Immature natural killer cell (primary cell): ENCODE data around the gene ASB5. TPM values are rescaled to one million over a fixed set of nuclear protein-coding genes. Genes with fewer than 3 reads are reported as not detected.

ENCODE experiments used
- DNase-seq, 3 donors: peaks; one replicate each; pipeline ENCODE4 v3.0.0; 2022; ENCODE audit warnings: mixed read lengths in 1 of 3
- H3K27ac Mint-ChIP-seq, 6 donors: one replicate each; pipeline ENCODE4 v1.8.0; 2020; ENCODE audit warnings: mixed read lengths in 6 of 6, mild to moderate bottlenecking in 5 of 6, inconsistent platforms in 4 of 6, moderate library complexity in 3 of 6
- H3K27me3 Mint-ChIP-seq, 3 donors: one replicate each; pipeline ENCODE4 v1.8.0; 2020 to 2021; ENCODE audit warnings: low read depth in 3 of 3, mild to moderate bottlenecking in 3 of 3, mixed read lengths in 3 of 3, moderate library complexity in 3 of 3, inconsistent platforms in 1 of 3
- H3K36me3 Mint-ChIP-seq, 3 donors: one replicate each; pipeline ENCODE4 v1.8.0; 2020; ENCODE audit warnings: mixed read lengths in 3 of 3, inconsistent platforms in 2 of 3, mild to moderate bottlenecking in 2 of 3
- H3K4me1 Mint-ChIP-seq, 2 donors: one replicate each; pipeline ENCODE4 v1.8.0; 2020; ENCODE audit warnings: inconsistent platforms in 2 of 2, mild to moderate bottlenecking in 2 of 2, mixed read lengths in 2 of 2, moderate library complexity in 1 of 2
- H3K4me3 Mint-ChIP-seq, 5 donors: one replicate each; pipeline ENCODE4 v1.8.0; 2020; ENCODE audit warnings: mild to moderate bottlenecking in 5 of 5, mixed read lengths in 5 of 5, inconsistent platforms in 3 of 5, moderate library complexity in 3 of 5
- H3K9me3 Mint-ChIP-seq, 6 donors: one replicate each; pipeline ENCODE4 v1.8.0; 2020; ENCODE audit warnings: mild to moderate bottlenecking in 6 of 6, mixed read lengths in 6 of 6, inconsistent platforms in 4 of 6, moderate library complexity in 3 of 6
- polyA plus RNA-seq, 3 donors: library from polyadenylated mRNA; unstranded; fragments of 300-500 nt; fragmentation: Illumina TruSeq; gene quantifications; one replicate each; pipeline ENCODE4 v1.2.3, GENCODE V29; 2021

ASB5 gene
- polyA plus RNA-seq, 3 donors from 2014 or later = not detected

GRCh38 chr4:176193126-176193525 is 75.9 kb downstream of the ASB5 start:
- no peaks in the 10 kb centered on the region for H3K36me3 Mint-ChIP-seq
- H3K4me3 Mint-ChIP-seq = no peak overlapping the region
- peaks cover 0 to 2% (median 0%) of the 10 kb centered on the region in 6 donors for H3K9me3 Mint-ChIP-seq
- H3K27me3 Mint-ChIP-seq = peaks cover 5 to 18% (median 18%) of the 10 kb centered on the region in 3 donors
- DNase-seq = no peak
- no peak overlapping the region for H3K27ac Mint-ChIP-seq
- peaks cover 10 to 11% of the 10 kb centered on the region in 2 donors for H3K4me1 Mint-ChIP-seq

- peaks cover 7 to 21% (median 15%) of the 10 kb centered on the region in 3 donors for H3K27me3 Mint-ChIP-seq
- H3K4me1 Mint-ChIP-seq = peaks cover 10 to 11% of the 10 kb centered on the region in 2 donors
- no peaks in the 10 kb centered on the region for H3K36me3 Mint-ChIP-seq
- H3K27ac Mint-ChIP-seq = no peak overlapping the region
- no peak for DNase-seq
- no peak overlapping the region for H3K4me3 Mint-ChIP-seq
- H3K9me3 Mint-ChIP-seq = peaks cover 0 to 2% (median 0%) of the 10 kb centered on the region in 6 donors
Measured at GRCh38 chr4:176191974-176192373, 77.0 kb downstream of the ASB5 start.

- H3K4me1 Mint-ChIP-seq = peaks cover 1 to 2% of the 10 kb centered on the region in 2 donors
- peaks cover 0 to 2% (median 0%) of the 10 kb centered on the region in 6 donors for H3K9me3 Mint-ChIP-seq
- no peak overlapping the region for H3K4me3 Mint-ChIP-seq
- DNase-seq = no peak
- H3K36me3 Mint-ChIP-seq = no peaks in the 10 kb centered on the region
- H3K27me3 Mint-ChIP-seq = peaks cover 4 to 18% (median 6%) of the 10 kb centered on the region in 3 donors
- no peak overlapping the region for H3K27ac Mint-ChIP-seq
Measured at GRCh38 chr4:176189891-176190795, 78.9 kb downstream of the ASB5 start.

GRCh38 chr4:176188654-176189053 is 80.4 kb downstream of the ASB5 start:
- Mint-ChIP-seq H3K4me3 (no peak overlapping the region), H3K9me3 (peaks cover 0 to 2% (median 0%) of the 10 kb centered on the region in 6 donors), H3K27me3 (peaks cover 2 to 25% (median 6%) of the 10 kb centered on the region in 3 donors), H3K36me3 (no peaks in the 10 kb centered on the region), H3K4me1 (no peaks in the 10 kb centered on the region), H3K27ac (no peak overlapping the region)
- DNase-seq = no peak

GRCh38 chr4:176187624-176188023 is 81.4 kb downstream of the ASB5 start:
- peaks cover 2 to 29% (median 6%) of the 10 kb centered on the region in 3 donors for H3K27me3 Mint-ChIP-seq
- H3K9me3 Mint-ChIP-seq = peaks cover 0 to 2% (median 0%) of the 10 kb centered on the region in 6 donors
- H3K4me1 Mint-ChIP-seq = no peaks in the 10 kb centered on the region
- DNase-seq = no peak
- no peak overlapping the region for H3K27ac Mint-ChIP-seq
- no peaks in the 10 kb centered on the region for H3K36me3 Mint-ChIP-seq
- no peak overlapping the region for H3K4me3 Mint-ChIP-seq

GRCh38 chr4:176186671-176187395 is 82.2 kb downstream of the ASB5 start:
- no peak overlapping the region for H3K4me3 Mint-ChIP-seq
- no peaks in the 10 kb centered on the region for H3K4me1 Mint-ChIP-seq
- H3K27me3 Mint-ChIP-seq = peaks cover 2 to 29% (median 6%) of the 10 kb centered on the region in 3 donors
- no peak overlapping the region for H3K27ac Mint-ChIP-seq
- no peaks in the 10 kb centered on the region for H3K36me3 Mint-ChIP-seq
- DNase-seq = no peak
- peaks cover 0 to 2% (median 0%) of the 10 kb centered on the region in 6 donors for H3K9me3 Mint-ChIP-seq

- Mint-ChIP-seq H3K9me3 (peaks cover 0 to 2% (median 0%) of the 10 kb centered on the region in 6 donors), H3K36me3 (no peaks in the 10 kb centered on the region), H3K4me3 (no peak overlapping the region), H3K27ac (no peak overlapping the region), H3K27me3 (peaks cover 2 to 29% (median 6%) of the 10 kb centered on the region in 3 donors), H3K4me1 (no peaks in the 10 kb centered on the region)
- DNase-seq = no peak
Measured at GRCh38 chr4:176186067-176186466, 83.0 kb downstream of the ASB5 start.

GRCh38 chr4:176185051-176185450 is 84.0 kb downstream of the ASB5 start:
- no peak for DNase-seq
- Mint-ChIP-seq H3K9me3 (peaks cover 0 to 2% (median 0%) of the 10 kb centered on the region in 6 donors), H3K27ac (no peak overlapping the region), H3K27me3 (peaks cover 2 to 26% (median 6%) of the 10 kb centered on the region in 3 donors), H3K4me1 (no peaks in the 10 kb centered on the region), H3K4me3 (no peak overlapping the region), H3K36me3 (no peaks in the 10 kb centered on the region)

Other genes starting within 250 kb of the ASB5 start
- not detected for gene WDR17, start 203.4 kb downstream of the ASB5 start, polyA plus RNA-seq
- gene SPATA4, start 73.6 kb downstream of the ASB5 start, polyA plus RNA-seq = not detected
- gene SPCS3, start 50.7 kb upstream of the ASB5 start, polyA plus RNA-seq = 100 to 1,000 TPM in 1 of 3 donors, 10 to 100 TPM in 2; 56.6 to 117 (median 98.4) TPM